CD4-positive, alpha-beta T cell (primary cell): ENCODE results near the gene STAM2. TPM values are rescaled to one million over a fixed set of nuclear protein-coding genes. Genes with fewer than 3 reads are reported as not detected.
"Not testable (repeated sequence)": the region's sequence is repeated elsewhere in the genome, so short reads cannot be mapped to it uniquely, and the experiment has no call there.

ENCODE experiments used
- ATAC-seq: fragments of 200-7000 bp; cut with Tn5 transposase; one replicate; pipeline ENCODE4 v1.10.0; 2022; ENCODE audit warnings: mild to moderate bottlenecking; ENCODE audit not compliant: poor library complexity
- CTCF ChIA-PET: fragments of 350-600 bp; sonication (Branson Sonifier 250); formaldehyde crosslinking; loops from one replicate; lab custom pipeline; 2021; ENCODE audit warnings: antibody characterized with exemption, inconsistent platforms; lab: Charles Lee
- POLR2A ChIA-PET: fragments of 350-600 bp; sonication (Branson Sonifier 250); formaldehyde crosslinking; loops from one replicate; lab custom pipeline; 2021; ENCODE audit warnings: antibody characterized with exemption, inconsistent platforms; lab: Charles Lee
- DNase-seq, 14 experiments: peaks; one replicate each; pipeline ENCODE4 v3.0.0-alpha.2; 2013 to 2020; ENCODE audit warnings: mixed read lengths in 2 of 14
- H3K27ac ChIP-seq, 2 donors: one replicate each; pipeline versions ENCODE4 v1.5.1 to v1.7.0; 2013; ENCODE audit warnings: low read length in 2 of 2, low read depth in 1 of 2, mild to moderate bottlenecking in 1 of 2
- H3K27me3 ChIP-seq, 2 experiments: 1 replicate in 1 of 2; 2 replicates in 1 of 2; pipeline versions ENCODE4 v1.6.1 to v1.7.0; 2013; ENCODE audit warnings: low read length in 2 of 2, control low read depth in 1 of 2, mild to moderate bottlenecking in 1 of 2, moderate library complexity in 1 of 2; ENCODE audit not compliant: insufficient read depth in 2 of 2, control insufficient read depth in 1 of 2
- H3K36me3 ChIP-seq: one replicate; pipeline ENCODE4 v1.6.1; 2013; ENCODE audit warnings: low read length, control low read depth; ENCODE audit not compliant: insufficient read depth
- H3K4me1 ChIP-seq: one replicate; pipeline ENCODE4 v1.6.1; 2013; ENCODE audit warnings: low read length, control low read depth; ENCODE audit not compliant: insufficient read depth
- H3K4me3 ChIP-seq: one replicate; pipeline ENCODE4 v1.5.1; 2013; ENCODE audit warnings: mild to moderate bottlenecking, low read length, moderate library complexity
- H3K9me3 ChIP-seq, 2 experiments: 1 replicate in 1 of 2; 2 replicates in 1 of 2; pipeline versions ENCODE4 v1.6.1 to v1.7.0; 2013; ENCODE audit warnings: low read length in 2 of 2, mild to moderate bottlenecking in 2 of 2, control low read depth in 1 of 2, moderate library complexity in 1 of 2; ENCODE audit not compliant: control insufficient read depth in 1 of 2, insufficient read depth in 1 of 2
- H3K27ac Mint-ChIP-seq: one replicate; pipeline ENCODE4 v1.8.0; 2020; ENCODE audit warnings: mixed read lengths
- H3K27me3 Mint-ChIP-seq: one replicate; pipeline ENCODE4 v1.8.0; 2021; ENCODE audit warnings: mixed read lengths
- H3K36me3 Mint-ChIP-seq: one replicate; pipeline ENCODE4 v1.8.0; 2021; ENCODE audit warnings: low read depth, mixed read lengths
- H3K4me1 Mint-ChIP-seq: one replicate; pipeline ENCODE4 v1.8.0; 2021; ENCODE audit warnings: low read depth, mixed read lengths
- H3K4me3 Mint-ChIP-seq: one replicate; pipeline ENCODE4 v1.8.0; 2020; ENCODE audit warnings: mild to moderate bottlenecking, mixed read lengths
- H3K9me3 Mint-ChIP-seq: one replicate; pipeline ENCODE4 v1.8.0; 2020; ENCODE audit warnings: mixed read lengths
- intact Hi-C, 2 experiments: fragments of 100-400 bp; cut with DNase I in 1 of 2; cut with micrococcal nuclease in 1 of 2; formaldehyde crosslinking; loops; one replicate each; pipeline versions ENCODE4 v1.15.1 to v1.9.0; 2023 to 2025; cut with DNase I, micrococcal nuclease
- total RNA-seq, 174 experiments: library from RNA in 2 of 174; stranded (reverse) in 2 of 174; gene quantifications; one replicate each; pipeline ENCODE4 v1.2.3 and lab custom pipeline; 2021 to 2026
- TF ChIP-seq, protein P1 (sequence below): fragments of 200-600 bp; IDR thresholded peaks from one replicate; pipeline ENCODE4 v1.8.0; 2022; ENCODE audit warnings: antibody characterized with exemption, mild to moderate bottlenecking

STAM2 gene
- total RNA-seq, 2 experiments from 2014 or later, result 4.1 to 4.9 TPM

GRCh38 chr2:152175012-152175367 lies 573 bp downstream of the STAM2 start:
- Histone ChIP-seq H3K27ac (peak overlapping the region; percentile 94 to 97), H3K27me3 (no peaks in the 10 kb centered on the region), H3K36me3 (no peaks in the 10 kb centered on the region), H3K4me3 (peak overlapping the region; percentile 98), H3K4me1 (peaks cover 18% of the 10 kb centered on the region), H3K9me3 (no peaks in the 10 kb centered on the region)
- Mint-ChIP-seq H3K4me3 (peak overlapping the region; percentile 98), H3K36me3 (peaks cover 21% of the 10 kb centered on the region), H3K9me3 (no peaks in the 10 kb centered on the region), H3K27ac (peak overlapping the region; percentile 98), H3K4me1 (peaks cover 48% of the 10 kb centered on the region), H3K27me3 (no peaks in the 10 kb centered on the region)
- ChIA-PET POLR2A (interaction anchor here (0.6 to 2.9 kb wide), 6 partner anchors 77 to 914 kb away, joined by 3 to 25 read pairs (median 4); partner anchors contain the start of genes ARL5A, ARL6IP6 and PRPF40A), CTCF (interaction anchor here (1.3 to 2.0 kb wide), 4 partner anchors 12 to 461 kb away, joined by 3 to 18 read pairs (median 4); no protein-coding TSS in a partner anchor)
- intact Hi-C loops, result loop anchor here (2.0 to 10.0 kb wide), 4 partner anchors 138 to 1342 kb away; partner anchors contain the start of genes ARL5A (in 1 of the 2) and ARL6IP6 (in 1 of the 2)
- TF ChIP-seq, protein P1, sequence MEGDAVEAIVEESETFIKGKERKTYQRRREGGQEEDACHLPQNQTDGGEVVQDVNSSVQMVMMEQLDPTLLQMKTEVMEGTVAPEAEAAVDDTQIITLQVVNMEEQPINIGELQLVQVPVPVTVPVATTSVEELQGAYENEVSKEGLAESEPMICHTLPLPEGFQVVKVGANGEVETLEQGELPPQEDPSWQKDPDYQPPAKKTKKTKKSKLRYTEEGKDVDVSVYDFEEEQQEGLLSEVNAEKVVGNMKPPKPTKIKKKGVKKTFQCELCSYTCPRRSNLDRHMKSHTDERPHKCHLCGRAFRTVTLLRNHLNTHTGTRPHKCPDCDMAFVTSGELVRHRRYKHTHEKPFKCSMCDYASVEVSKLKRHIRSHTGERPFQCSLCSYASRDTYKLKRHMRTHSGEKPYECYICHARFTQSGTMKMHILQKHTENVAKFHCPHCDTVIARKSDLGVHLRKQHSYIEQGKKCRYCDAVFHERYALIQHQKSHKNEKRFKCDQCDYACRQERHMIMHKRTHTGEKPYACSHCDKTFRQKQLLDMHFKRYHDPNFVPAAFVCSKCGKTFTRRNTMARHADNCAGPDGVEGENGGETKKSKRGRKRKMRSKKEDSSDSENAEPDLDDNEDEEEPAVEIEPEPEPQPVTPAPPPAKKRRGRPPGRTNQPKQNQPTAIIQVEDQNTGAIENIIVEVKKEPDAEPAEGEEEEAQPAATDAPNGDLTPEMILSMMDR, result no peak
- ATAC-seq (peak; percentile 16), DNase-seq (no peak)

GRCh38 chr2:152174574-152174973 lies 989 bp downstream of the STAM2 start:
- intact Hi-C loops, result loop anchor here in 1 of 2 experiments (2.0 to 10.0 kb wide), 3 partner anchors 138 to 544 kb away; partner anchors contain the start of genes ARL5A and ARL6IP6
- DNase-seq, result no peak

GRCh38 chr2:152173831-152174230 lies 1.7 kb downstream of the STAM2 start:
- H3K9me3 Mint-ChIP-seq, result no peaks in the 10 kb centered on the region
- ATAC-seq, result no peak
- no peaks in the 10 kb centered on the region for H3K36me3 ChIP-seq
- no peak for DNase-seq
- H3K4me3 Mint-ChIP-seq, result peak overlapping the region; percentile 72
- intact Hi-C loops, result loop anchor here in 1 of 2 experiments (2.0 to 10.0 kb wide), 3 partner anchors 137 to 545 kb away; partner anchors contain the start of genes ARL5A and ARL6IP6
- H3K4me3 ChIP-seq, result no peak overlapping the region
- no peaks in the 10 kb centered on the region for H3K27me3 ChIP-seq
- H3K27me3 Mint-ChIP-seq, result no peaks in the 10 kb centered on the region
- H3K27ac Mint-ChIP-seq, result peak overlapping the region; percentile 74
- H3K27ac ChIP-seq, result no peak overlapping the region
- peaks cover 18% of the 10 kb centered on the region for H3K4me1 ChIP-seq
- TF ChIP-seq, protein P1, result no peak
- CTCF ChIA-PET, result no interaction called here
- peaks cover 55% of the 10 kb centered on the region for H3K4me1 Mint-ChIP-seq
- no peaks in the 10 kb centered on the region for H3K9me3 ChIP-seq
- POLR2A ChIA-PET, result interaction anchor here (0.6 kb wide), 1 partner anchor 464 kb away, joined by 3 read pairs; no protein-coding TSS in a partner anchor
- peaks cover 26% of the 10 kb centered on the region for H3K36me3 Mint-ChIP-seq

More at GRCh38 chr2:152174574-152174973, 989 bp downstream of the STAM2 start:
- Histone ChIP-seq H3K36me3 (no peaks in the 10 kb centered on the region), H3K27me3 (no peaks in the 10 kb centered on the region), H3K4me1 (peaks cover 18% of the 10 kb centered on the region), H3K9me3 (no peaks in the 10 kb centered on the region), H3K4me3 (peak overlapping the region; percentile 98), H3K27ac (no peak overlapping the region)
- TF ChIP-seq, protein P1, result no peak
- Mint-ChIP-seq H3K4me3 (peak overlapping the region; percentile 98), H3K27me3 (no peaks in the 10 kb centered on the region), H3K36me3 (peaks cover 23% of the 10 kb centered on the region), H3K9me3 (no peaks in the 10 kb centered on the region), H3K27ac (peak overlapping the region; percentile 98), H3K4me1 (peaks cover 50% of the 10 kb centered on the region)
- CTCF ChIA-PET, result interaction anchor here (2.0 kb wide), 1 partner anchor 461 kb away, joined by 18 read pairs; no protein-coding TSS in a partner anchor
- POLR2A ChIA-PET, result interaction anchor here (0.6 to 2.9 kb wide), 4 partner anchors 77 to 914 kb away, joined by 3 to 25 read pairs (median 4); partner anchors contain the start of genes ARL6IP6 and PRPF40A
- no peak for ATAC-seq

DNA sequence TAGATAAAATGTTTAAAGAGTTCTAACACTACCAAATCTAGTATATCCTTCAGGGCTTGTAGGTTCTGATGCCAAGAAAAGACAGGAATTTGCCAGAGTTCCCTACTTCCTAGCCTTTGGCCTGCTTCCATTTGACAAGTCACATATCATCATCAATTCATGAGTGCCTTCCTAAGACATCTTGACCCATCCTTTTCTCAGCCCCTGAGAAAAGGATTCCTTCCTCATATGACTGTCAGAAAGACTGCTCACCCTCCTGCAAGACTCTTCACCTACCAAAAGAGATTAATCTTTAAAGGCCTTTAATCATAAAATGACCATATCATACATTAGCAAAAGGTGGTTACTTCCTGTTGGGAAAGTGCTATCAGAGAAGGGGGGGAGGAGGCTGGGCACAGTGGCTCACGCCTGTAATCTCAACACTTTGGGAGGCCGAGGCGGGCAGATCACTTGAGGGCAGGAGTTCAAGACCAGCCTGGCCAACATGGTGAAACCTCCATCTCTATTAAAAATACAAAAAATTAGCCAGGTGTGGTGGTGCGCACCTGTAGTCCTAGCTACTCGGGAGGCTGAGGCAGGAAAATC lies 3.3 kb downstream of the STAM2 start:
- CTCF ChIA-PET, result interaction anchor here (1.6 kb wide), 1 partner anchor 8 kb away, joined by 4 read pairs; no protein-coding TSS in a partner anchor
- POLR2A ChIA-PET, H3K27ac ChIP-seq, H3K27me3 ChIP-seq, H3K36me3 ChIP-seq, ATAC-seq, H3K9me3 Mint-ChIP-seq, H3K27me3 Mint-ChIP-seq, H3K4me3 ChIP-seq, H3K9me3 ChIP-seq, DNase-seq: not testable (repeated sequence)
- Mint-ChIP-seq H3K27ac (peak overlapping the region; percentile 50), H3K36me3 (peaks cover 26% of the 10 kb centered on the region), H3K4me3 (peak overlapping the region; percentile 13), H3K4me1 (peaks cover 67% of the 10 kb centered on the region)
- H3K4me1 ChIP-seq, result peaks cover 22% of the 10 kb centered on the region
- intact Hi-C loops, result loop anchor here in 1 of 2 experiments (10.0 kb wide), 1 partner anchor 347 kb away; the partner anchor contains the start of gene ARL5A
